ENCODE measurements around the gene FOXN4. TPM values are rescaled to one million over a fixed set of nuclear protein-coding genes. Genes with fewer than 3 reads are reported as not detected.

Gene FOXN4
- total and polyA plus RNA-seq, 9 of the 15 experiments (the other 6 are each of a cell fraction or from before 2014, with no cell fraction given), result not detected

DNA sequence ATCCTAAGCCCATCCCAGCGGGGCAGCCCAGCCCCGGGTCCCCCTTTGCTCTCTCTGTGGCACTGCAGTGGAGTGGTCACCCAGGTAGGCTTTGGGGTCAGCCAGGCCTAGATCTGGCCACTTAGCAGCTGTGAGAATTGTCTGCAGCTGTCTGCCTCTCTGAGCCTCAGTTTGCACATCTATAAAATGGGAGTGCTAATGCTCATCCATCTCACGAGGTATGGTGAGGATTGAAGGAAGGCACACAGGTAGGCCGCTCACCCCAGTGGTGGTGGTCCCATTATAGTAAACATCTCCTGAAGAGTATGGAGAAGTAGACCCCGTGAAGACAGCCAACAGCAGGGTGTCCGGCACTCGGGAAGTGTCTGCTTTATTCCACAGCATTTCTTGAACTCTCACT lies 9.2 kb downstream of the FOXN4 start:
- no peak overlapping the region for H3K27ac ChIP-seq (ENCODE audit: extremely low read depth, low read depth, low read length)
- no peak overlapping the region for H3K4me2 ChIP-seq (ENCODE audit: insufficient read depth, low read length)
- BruUV-seq (replicated peaks), result no TSS peak
- TF ChIP-seq RBM25 (IDR thresholded peaks at IDR 0.05; ENCODE audit: low read depth, low read length, severe bottlenecking) (peak; percentile 78), GTF2E2 (tag; IDR thresholded peaks at IDR 0.05) (no peak)
- no peak overlapping the region for H2AFZ ChIP-seq (ENCODE audit: low read depth, low read length)
- 1% methylated on average over 7 of the region's 7 CpGs for WGBS (ENCODE audit: insufficient coverage, low coverage, missing lambda C conversion rate)
- no peak for DNase-seq (ENCODE audit: extremely low read depth in 1 of 4, low spot score in 3 of 4)
- H3K9ac ChIP-seq (ENCODE audit: insufficient read depth in 1 of 2, low read depth in 2 of 2, low read length in 2 of 2), result no peak overlapping the region
- CTCF ChIA-PET (ENCODE audit: low intra/inter-chr PET ratio), result no interaction called here
- ATAC-seq, result no peak
- no peaks in the 10 kb centered on the region for H3K36me3 ChIP-seq (ENCODE audit: control insufficient read depth, insufficient read depth, low read length)
- H3K27me3 ChIP-seq (ENCODE audit: control insufficient read depth in 2 of 2, insufficient read depth in 2 of 2, low read length in 2 of 2), result peaks cover 6 to 29% of the 10 kb centered on the region in 2 experiments; a peak in 2 of 5 replicates
- POLR2A ChIA-PET, result no interaction called here
- H4K20me1 ChIP-seq (replicated peaks; ENCODE audit: control insufficient read depth, insufficient read depth, low read length), result no peaks in the 10 kb centered on the region
- no peak for FAIRE-seq
- H3K9me3 ChIP-seq (replicated peaks; ENCODE audit: control insufficient read depth, insufficient read depth, low read depth, low read length), result no peaks in the 10 kb centered on the region
- H3K9me1 ChIP-seq (ENCODE audit: control insufficient read depth, insufficient read depth, low read length), result no peaks in the 10 kb centered on the region
- H3K4me3 ChIP-seq, result no peak overlapping the region
- no peaks in the 10 kb centered on the region for H3K79me2 ChIP-seq (ENCODE audit: control insufficient read depth, insufficient read depth, low read length)
- intact Hi-C loops (cut with micrococcal nuclease), result no loop called here
- in situ Hi-C loops (cut with MboI), result no loop called here
- no peaks in the 10 kb centered on the region for H3K4me1 ChIP-seq (replicated peaks in 1 of 2; ENCODE audit: control insufficient read depth in 2 of 2, insufficient read depth in 2 of 2, low read length in 2 of 2)

DNA sequence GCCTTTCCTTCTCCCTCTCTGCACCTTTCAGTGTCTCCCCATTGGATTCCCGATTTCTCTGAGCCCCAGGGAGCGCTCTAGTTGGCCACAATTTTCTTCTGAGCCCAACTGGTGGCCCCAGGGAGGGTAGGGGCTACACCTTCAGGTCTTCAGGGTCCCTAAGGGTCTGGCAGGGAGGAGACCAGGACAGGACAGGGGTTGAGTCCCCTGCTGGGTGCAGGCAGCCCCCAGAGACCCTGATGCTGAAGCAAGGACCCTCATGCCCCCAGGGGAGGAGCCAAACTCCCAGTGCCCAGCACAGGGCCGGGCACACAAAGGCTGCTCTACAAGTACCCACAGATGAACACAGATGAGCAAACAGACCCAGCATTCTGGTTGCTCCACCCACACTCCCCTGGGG lies 12.7 kb downstream of the FOXN4 start:
- no peak for ATAC-seq
- Histone ChIP-seq H3K79me2 (ENCODE audit: control insufficient read depth, insufficient read depth, low read length) (no peaks in the 10 kb centered on the region), H3K4me3 (no peak overlapping the region), H3K4me1 (replicated peaks in 1 of 2; ENCODE audit: control insufficient read depth in 2 of 2, insufficient read depth in 2 of 2, low read length in 2 of 2) (peaks cover 0 to 5% of the 10 kb centered on the region in 2 experiments; a peak in 1 of 5 replicates), H3K4me2 (ENCODE audit: insufficient read depth, low read length) (no peak overlapping the region), H3K27ac (ENCODE audit: extremely low read depth, low read depth, low read length) (no peak overlapping the region), H3K36me3 (ENCODE audit: control insufficient read depth, insufficient read depth, low read length) (no peaks in the 10 kb centered on the region), H4K20me1 (replicated peaks; ENCODE audit: control insufficient read depth, insufficient read depth, low read length) (no peaks in the 10 kb centered on the region; the same call in 1 of the 2 replicates), H3K27me3 (ENCODE audit: control insufficient read depth in 2 of 2, insufficient read depth in 2 of 2, low read length in 2 of 2) (peaks cover under 1 to 32% of the 10 kb centered on the region in 2 experiments; a peak in 4 of 5 replicates), H3K9me1 (ENCODE audit: control insufficient read depth, insufficient read depth, low read length) (no peaks in the 10 kb centered on the region), H3K9ac (ENCODE audit: insufficient read depth in 1 of 2, low read depth in 2 of 2, low read length in 2 of 2) (peak overlapping the region in 1 of 2 experiments; percentile 45; a peak in 1 of 4 replicates), H2AFZ (ENCODE audit: low read depth, low read length) (no peak overlapping the region), H3K9me3 (replicated peaks; ENCODE audit: control insufficient read depth, insufficient read depth, low read depth, low read length) (no peaks in the 10 kb centered on the region)
- no peak for DNase-seq (ENCODE audit: extremely low read depth in 1 of 4, low spot score in 3 of 4)
- intact Hi-C loops (cut with micrococcal nuclease) (no loop called here), in situ Hi-C loops (cut with MboI) (no loop called here)
- BruUV-seq (replicated peaks), result no TSS peak
- ChIA-PET POLR2A (no interaction called here), CTCF (ENCODE audit: low intra/inter-chr PET ratio) (no interaction called here)
- 0% methylated on average over 3 of the region's 3 CpGs for WGBS (ENCODE audit: insufficient coverage, low coverage, missing lambda C conversion rate)
- no peak for FAIRE-seq
- TF ChIP-seq, protein P1, sequence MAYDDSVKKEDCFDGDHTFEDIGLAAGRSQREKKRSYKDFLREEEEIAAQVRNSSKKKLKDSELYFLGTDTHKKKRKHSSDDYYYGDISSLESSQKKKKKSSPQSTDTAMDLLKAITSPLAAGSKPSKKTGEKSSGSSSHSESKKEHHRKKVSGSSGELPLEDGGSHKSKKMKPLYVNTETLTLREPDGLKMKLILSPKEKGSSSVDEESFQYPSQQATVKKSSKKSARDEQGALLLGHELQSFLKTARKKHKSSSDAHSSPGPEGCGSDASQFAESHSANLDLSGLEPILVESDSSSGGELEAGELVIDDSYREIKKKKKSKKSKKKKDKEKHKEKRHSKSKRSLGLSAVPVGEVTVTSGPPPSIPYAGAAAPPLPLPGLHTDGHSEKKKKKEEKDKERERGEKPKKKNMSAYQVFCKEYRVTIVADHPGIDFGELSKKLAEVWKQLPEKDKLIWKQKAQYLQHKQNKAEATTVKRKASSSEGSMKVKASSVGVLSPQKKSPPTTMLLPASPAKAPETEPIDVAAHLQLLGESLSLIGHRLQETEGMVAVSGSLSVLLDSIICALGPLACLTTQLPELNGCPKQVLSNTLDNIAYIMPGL (CRISPR knock-in tag; IDR thresholded peaks at IDR 0.05), result no peak
- TF ChIP-seq, protein P2, sequence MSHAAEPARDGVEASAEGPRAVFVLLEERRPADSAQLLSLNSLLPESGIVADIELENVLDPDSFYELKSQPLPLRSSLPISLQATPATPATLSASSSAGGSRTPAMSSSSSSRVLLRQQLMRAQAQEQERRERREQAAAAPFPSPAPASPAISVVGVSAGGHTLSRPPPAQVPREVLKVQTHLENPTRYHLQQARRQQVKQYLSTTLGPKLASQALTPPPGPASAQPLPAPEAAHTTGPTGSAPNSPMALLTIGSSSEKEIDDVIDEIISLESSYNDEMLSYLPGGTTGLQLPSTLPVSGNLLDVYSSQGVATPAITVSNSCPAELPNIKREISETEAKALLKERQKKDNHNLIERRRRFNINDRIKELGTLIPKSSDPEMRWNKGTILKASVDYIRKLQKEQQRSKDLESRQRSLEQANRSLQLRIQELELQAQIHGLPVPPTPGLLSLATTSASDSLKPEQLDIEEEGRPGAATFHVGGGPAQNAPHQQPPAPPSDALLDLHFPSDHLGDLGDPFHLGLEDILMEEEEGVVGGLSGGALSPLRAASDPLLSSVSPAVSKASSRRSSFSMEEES (CRISPR knock-in tag; IDR thresholded peaks at IDR 0.05), result no peak
- no peak for TF ChIP-seq RHOXF2B (CRISPR knock-in tag; conservative IDR thresholded peaks at IDR 0.05)
- TF ChIP-seq, protein P3, sequence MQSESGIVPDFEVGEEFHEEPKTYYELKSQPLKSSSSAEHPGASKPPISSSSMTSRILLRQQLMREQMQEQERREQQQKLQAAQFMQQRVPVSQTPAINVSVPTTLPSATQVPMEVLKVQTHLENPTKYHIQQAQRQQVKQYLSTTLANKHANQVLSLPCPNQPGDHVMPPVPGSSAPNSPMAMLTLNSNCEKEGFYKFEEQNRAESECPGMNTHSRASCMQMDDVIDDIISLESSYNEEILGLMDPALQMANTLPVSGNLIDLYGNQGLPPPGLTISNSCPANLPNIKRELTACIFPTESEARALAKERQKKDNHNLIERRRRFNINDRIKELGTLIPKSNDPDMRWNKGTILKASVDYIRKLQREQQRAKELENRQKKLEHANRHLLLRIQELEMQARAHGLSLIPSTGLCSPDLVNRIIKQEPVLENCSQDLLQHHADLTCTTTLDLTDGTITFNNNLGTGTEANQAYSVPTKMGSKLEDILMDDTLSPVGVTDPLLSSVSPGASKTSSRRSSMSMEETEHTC (IDR thresholded peaks at IDR 0.05), result no peak
- no peak for TF ChIP-seq ZZZ3 (IDR thresholded peaks at IDR 0.05)
- TF ChIP-seq POLR2H (tag; IDR thresholded peaks at IDR 0.05; ENCODE audit: low read depth), result no peak
- TF ChIP-seq, protein P4, sequence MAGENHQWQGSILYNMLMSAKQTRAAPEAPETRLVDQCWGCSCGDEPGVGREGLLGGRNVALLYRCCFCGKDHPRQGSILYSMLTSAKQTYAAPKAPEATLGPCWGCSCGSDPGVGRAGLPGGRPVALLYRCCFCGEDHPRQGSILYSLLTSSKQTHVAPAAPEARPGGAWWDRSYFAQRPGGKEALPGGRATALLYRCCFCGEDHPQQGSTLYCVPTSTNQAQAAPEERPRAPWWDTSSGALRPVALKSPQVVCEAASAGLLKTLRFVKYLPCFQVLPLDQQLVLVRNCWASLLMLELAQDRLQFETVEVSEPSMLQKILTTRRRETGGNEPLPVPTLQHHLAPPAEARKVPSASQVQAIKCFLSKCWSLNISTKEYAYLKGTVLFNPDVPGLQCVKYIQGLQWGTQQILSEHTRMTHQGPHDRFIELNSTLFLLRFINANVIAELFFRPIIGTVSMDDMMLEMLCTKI (IDR thresholded peaks at IDR 0.05; ENCODE audit: partially characterized antibody), result no peak
